ENCODE data around the gene DIS3L2. TPM values are rescaled to one million over a fixed set of nuclear protein-coding genes. Genes with fewer than 3 reads are reported as not detected.
A peak's percentile ranks its signal among the peaks of the same experiment; 100 is the strongest.

The DIS3L2 gene
- total RNA-seq, 1 experiment from 2014 or later: 28.5 TPM

DNA sequence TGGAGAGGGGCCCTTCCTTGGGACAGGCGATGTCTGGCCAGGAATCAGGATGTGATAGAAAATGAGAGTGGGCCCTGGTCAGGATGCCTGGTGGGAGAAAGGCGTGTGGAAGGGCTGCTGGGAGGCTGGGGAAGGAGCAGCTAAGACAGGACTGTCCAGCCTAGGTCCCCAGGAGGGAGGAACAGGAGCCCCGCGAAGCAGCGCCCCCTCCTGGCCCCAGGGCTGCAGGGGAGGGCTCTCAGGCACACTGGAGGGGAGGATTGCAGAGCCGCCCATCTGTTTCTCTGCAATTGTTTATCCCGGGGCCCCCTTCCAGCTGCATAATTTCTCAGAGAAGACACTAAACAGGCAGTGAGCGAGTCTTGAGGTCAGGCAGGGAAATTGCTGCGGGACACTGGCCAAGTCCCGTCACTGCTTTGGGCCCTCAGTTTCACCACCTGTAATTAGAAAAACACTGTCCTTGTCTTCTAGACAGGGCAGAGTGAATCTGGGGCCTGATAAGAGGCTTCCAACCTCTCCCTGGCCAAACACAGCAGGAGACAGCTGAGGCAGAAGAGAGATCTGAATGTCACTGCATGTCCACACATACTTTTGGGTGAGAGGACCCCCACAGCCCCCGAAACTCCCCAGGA lies 31.4 kb upstream of the DIS3L2 start:
- Mint-ChIP-seq H3K4me1 (peaks cover 5% of the 10 kb centered on the region), H3K9me3 (no peaks in the 10 kb centered on the region), H3K27me3 (ENCODE audit: low read depth) (peaks cover 43% of the 10 kb centered on the region), H3K27ac (no peak overlapping the region), H3K36me3 (no peaks in the 10 kb centered on the region), H3K4me3 (no peak overlapping the region)
- POLR2A ChIA-PET: interaction anchor here (1.6 kb wide), 1 partner anchor 31 kb away, joined by 4 read pairs; the partner anchor contains the start of gene DIS3L2
- peak; percentile 86 for DNase-seq (ENCODE audit: low spot score)
- CTCF ChIA-PET: interaction anchor here (0.5 to 7.4 kb wide), 21 partner anchors 11 to 398 kb away, joined by 3 to 80 read pairs (median 3); no protein-coding TSS in a partner anchor
- TF ChIP-seq, protein P1, sequence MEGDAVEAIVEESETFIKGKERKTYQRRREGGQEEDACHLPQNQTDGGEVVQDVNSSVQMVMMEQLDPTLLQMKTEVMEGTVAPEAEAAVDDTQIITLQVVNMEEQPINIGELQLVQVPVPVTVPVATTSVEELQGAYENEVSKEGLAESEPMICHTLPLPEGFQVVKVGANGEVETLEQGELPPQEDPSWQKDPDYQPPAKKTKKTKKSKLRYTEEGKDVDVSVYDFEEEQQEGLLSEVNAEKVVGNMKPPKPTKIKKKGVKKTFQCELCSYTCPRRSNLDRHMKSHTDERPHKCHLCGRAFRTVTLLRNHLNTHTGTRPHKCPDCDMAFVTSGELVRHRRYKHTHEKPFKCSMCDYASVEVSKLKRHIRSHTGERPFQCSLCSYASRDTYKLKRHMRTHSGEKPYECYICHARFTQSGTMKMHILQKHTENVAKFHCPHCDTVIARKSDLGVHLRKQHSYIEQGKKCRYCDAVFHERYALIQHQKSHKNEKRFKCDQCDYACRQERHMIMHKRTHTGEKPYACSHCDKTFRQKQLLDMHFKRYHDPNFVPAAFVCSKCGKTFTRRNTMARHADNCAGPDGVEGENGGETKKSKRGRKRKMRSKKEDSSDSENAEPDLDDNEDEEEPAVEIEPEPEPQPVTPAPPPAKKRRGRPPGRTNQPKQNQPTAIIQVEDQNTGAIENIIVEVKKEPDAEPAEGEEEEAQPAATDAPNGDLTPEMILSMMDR (IDR thresholded peaks at IDR 0.05): peak; percentile 70
- TF ChIP-seq CBFB (CRISPR knock-in tag; IDR thresholded peaks at IDR 0.05; ENCODE audit: low read depth): no peak
- ATAC-seq: peak; percentile 32

- CTCF ChIA-PET: interaction anchor here (0.9 to 7.4 kb wide), 16 partner anchors 10 to 397 kb away, joined by 3 to 80 read pairs (median 6); no protein-coding TSS in a partner anchor
Observed at GRCh38 chr2:231930593-231931281, 30.8 kb upstream of the DIS3L2 start.

More at GRCh38 chr2:231930593-231931281, 30.8 kb upstream of the DIS3L2 start:
- Mint-ChIP-seq H3K27ac (no peak overlapping the region), H3K9me3 (no peaks in the 10 kb centered on the region), H3K4me1 (peaks cover 5% of the 10 kb centered on the region), H3K27me3 (ENCODE audit: low read depth) (peaks cover 39% of the 10 kb centered on the region), H3K36me3 (no peaks in the 10 kb centered on the region), H3K4me3 (no peak overlapping the region)
- DNase-seq (ENCODE audit: low spot score) (no peak), ATAC-seq (no peak)
- TF ChIP-seq, protein P2, sequence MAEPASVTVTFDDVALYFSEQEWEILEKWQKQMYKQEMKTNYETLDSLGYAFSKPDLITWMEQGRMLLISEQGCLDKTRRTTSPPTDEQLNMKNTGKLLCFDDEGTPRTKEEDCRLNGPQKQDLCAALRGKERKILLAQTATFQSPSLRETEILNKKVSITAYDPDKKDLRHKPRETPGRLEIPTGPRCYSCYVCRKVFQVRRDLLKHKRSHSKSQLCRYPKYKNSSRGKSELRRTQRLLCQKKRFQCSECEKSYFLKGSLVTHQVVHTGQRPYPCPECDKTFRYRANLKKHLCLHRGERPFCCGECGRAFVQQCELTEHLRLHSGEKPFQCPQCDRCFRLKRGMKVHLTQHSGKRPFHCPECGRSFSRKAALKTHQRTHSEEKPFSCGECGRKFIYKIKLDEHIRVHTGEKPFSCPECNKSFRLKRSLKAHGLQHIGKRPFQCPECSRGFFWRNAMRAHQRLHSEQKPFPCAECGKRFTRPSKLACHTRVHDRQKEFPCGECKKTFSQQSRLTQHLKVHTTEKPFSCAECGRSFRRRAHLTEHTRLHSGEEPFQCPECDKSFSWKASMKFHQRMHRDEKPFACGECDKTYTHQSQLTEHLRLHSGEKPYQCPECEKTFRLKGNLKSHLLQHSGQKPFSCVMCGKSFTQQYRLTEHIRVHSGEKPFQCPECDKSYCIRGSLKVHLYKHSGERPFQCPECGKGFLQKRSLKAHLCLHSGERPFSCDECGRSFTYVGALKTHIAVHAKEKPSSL (CRISPR knock-in tag; conservative IDR thresholded peaks at IDR 0.05): no peak
- no peak for TF ChIP-seq ZNF317 (CRISPR knock-in tag; IDR thresholded peaks at IDR 0.05; ENCODE audit: borderline replicate concordance, low read depth)
- TF ChIP-seq, protein P3, sequence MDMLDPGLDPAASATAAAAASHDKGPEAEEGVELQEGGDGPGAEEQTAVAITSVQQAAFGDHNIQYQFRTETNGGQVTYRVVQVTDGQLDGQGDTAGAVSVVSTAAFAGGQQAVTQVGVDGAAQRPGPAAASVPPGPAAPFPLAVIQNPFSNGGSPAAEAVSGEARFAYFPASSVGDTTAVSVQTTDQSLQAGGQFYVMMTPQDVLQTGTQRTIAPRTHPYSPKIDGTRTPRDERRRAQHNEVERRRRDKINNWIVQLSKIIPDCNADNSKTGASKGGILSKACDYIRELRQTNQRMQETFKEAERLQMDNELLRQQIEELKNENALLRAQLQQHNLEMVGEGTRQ (CRISPR knock-in tag; IDR thresholded peaks at IDR 0.05): no peak
- no peak for TF ChIP-seq HMGXB4 (CRISPR knock-in tag; IDR thresholded peaks at IDR 0.05)
- TF ChIP-seq GTF2I (CRISPR knock-in tag; conservative IDR thresholded peaks at IDR 0.05): no peak
- TF ChIP-seq ZBTB21 (CRISPR knock-in tag; IDR thresholded peaks at IDR 0.05; ENCODE audit: borderline replicate concordance): no peak
- no peak for TF ChIP-seq FOXP4 (CRISPR knock-in tag; IDR thresholded peaks at IDR 0.05)
- TF ChIP-seq, protein P4, sequence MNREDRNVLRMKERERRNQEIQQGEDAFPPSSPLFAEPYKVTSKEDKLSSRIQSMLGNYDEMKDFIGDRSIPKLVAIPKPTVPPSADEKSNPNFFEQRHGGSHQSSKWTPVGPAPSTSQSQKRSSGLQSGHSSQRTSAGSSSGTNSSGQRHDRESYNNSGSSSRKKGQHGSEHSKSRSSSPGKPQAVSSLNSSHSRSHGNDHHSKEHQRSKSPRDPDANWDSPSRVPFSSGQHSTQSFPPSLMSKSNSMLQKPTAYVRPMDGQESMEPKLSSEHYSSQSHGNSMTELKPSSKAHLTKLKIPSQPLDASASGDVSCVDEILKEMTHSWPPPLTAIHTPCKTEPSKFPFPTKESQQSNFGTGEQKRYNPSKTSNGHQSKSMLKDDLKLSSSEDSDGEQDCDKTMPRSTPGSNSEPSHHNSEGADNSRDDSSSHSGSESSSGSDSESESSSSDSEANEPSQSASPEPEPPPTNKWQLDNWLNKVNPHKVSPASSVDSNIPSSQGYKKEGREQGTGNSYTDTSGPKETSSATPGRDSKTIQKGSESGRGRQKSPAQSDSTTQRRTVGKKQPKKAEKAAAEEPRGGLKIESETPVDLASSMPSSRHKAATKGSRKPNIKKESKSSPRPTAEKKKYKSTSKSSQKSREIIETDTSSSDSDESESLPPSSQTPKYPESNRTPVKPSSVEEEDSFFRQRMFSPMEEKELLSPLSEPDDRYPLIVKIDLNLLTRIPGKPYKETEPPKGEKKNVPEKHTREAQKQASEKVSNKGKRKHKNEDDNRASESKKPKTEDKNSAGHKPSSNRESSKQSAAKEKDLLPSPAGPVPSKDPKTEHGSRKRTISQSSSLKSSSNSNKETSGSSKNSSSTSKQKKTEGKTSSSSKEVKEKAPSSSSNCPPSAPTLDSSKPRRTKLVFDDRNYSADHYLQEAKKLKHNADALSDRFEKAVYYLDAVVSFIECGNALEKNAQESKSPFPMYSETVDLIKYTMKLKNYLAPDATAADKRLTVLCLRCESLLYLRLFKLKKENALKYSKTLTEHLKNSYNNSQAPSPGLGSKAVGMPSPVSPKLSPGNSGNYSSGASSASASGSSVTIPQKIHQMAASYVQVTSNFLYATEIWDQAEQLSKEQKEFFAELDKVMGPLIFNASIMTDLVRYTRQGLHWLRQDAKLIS (CRISPR knock-in tag; IDR thresholded peaks at IDR 0.05; ENCODE audit: borderline replicate concordance): no peak
- no peak for TF ChIP-seq RORB (CRISPR knock-in tag; IDR thresholded peaks at IDR 0.05)
- no peak for TF ChIP-seq SMAD4 (CRISPR knock-in tag; IDR thresholded peaks at IDR 0.05)
- TF ChIP-seq SMAD3 (CRISPR knock-in tag; IDR thresholded peaks at IDR 0.05; ENCODE audit: borderline replicate concordance): no peak
- TF ChIP-seq FOXK1 (CRISPR knock-in tag; IDR thresholded peaks at IDR 0.05): no peak
- TF ChIP-seq, protein P5, sequence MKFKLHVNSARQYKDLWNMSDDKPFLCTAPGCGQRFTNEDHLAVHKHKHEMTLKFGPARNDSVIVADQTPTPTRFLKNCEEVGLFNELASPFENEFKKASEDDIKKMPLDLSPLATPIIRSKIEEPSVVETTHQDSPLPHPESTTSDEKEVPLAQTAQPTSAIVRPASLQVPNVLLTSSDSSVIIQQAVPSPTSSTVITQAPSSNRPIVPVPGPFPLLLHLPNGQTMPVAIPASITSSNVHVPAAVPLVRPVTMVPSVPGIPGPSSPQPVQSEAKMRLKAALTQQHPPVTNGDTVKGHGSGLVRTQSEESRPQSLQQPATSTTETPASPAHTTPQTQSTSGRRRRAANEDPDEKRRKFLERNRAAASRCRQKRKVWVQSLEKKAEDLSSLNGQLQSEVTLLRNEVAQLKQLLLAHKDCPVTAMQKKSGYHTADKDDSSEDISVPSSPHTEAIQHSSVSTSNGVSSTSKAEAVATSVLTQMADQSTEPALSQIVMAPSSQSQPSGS (CRISPR knock-in tag; IDR thresholded peaks at IDR 0.05; ENCODE audit: borderline replicate concordance, low read depth): no peak
- no peak for TF ChIP-seq NFE2L1 (CRISPR knock-in tag; IDR thresholded peaks at IDR 0.05)
- POLR2A ChIA-PET: interaction anchor here (1.6 kb wide), 1 partner anchor 30 kb away, joined by 4 read pairs; the partner anchor contains the start of gene DIS3L2

Data from WTC11 (cell line).